ENCODE results near the gene MSMP. TPM values are rescaled to one million over a fixed set of nuclear protein-coding genes. Genes with fewer than 3 reads are reported as not detected.

The MSMP gene
- total RNA-seq, 4 donors from 2014 or later: not detected

- in situ Hi-C loops (cut with MboI; ENCODE audit: low sequenced_read_pairs in 4 of 4): loop anchor here in 2 of 4 donors (5.0 to 10.0 kb wide), 2 partner anchors 83 to 90 kb away; partner anchors contain the start of gene OR13J1 (in 1 of the 2)
- Histone ChIP-seq H3K4me3 (peak overlapping the region; percentile 67 to 73 (median 69)), H3K9me3 (no peaks in the 10 kb centered on the region), H3K27me3 (no peaks in the 10 kb centered on the region), H3K4me1 (peaks cover 29 to 34% of the 10 kb centered on the region in 2 donors), H3K36me3 (no peaks in the 10 kb centered on the region), H3K27ac (peak overlapping the region; percentile 81 to 88 (median 84))
- intact Hi-C loops (cut with DNase I; ENCODE audit: low total_unique reads): no loop called here
- DNase-seq (peak in 1 of 2 donors; percentile 31), ATAC-seq (no peak)
- no peak for TF ChIP-seq POLR2A (IDR thresholded peaks at IDR 0.05)
- TF ChIP-seq CTCF (IDR thresholded peaks at IDR 0.05 in 4 of 5, conservative IDR thresholded peaks at IDR 0.05 in 1 of 5): no peak
These were observed 38.1 kb upstream of the MSMP start for GRCh38 chr9:35792024-35792813.

- intact Hi-C loops (cut with DNase I; ENCODE audit: low total_unique reads): loop anchor here (1.0 kb wide), 1 partner anchor 21 kb away; the partner anchor contains the start of gene SPAG8
- no peaks in the 10 kb centered on the region for H3K27me3 ChIP-seq
- no peaks in the 10 kb centered on the region for H3K9me3 ChIP-seq
- H3K4me3 ChIP-seq: peak within 1 kb of the TSS; percentile 67 to 73 (median 69)
- H3K4me1 ChIP-seq: peaks cover 29 to 34% of the 10 kb centered on the region in 2 donors
- H3K27ac ChIP-seq: peak within 1 kb of the TSS; percentile 81 to 88 (median 84)
- TF ChIP-seq POLR2A (IDR thresholded peaks at IDR 0.05) (peak in 1 of 2 donors; percentile 38), CTCF (IDR thresholded peaks at IDR 0.05 in 4 of 5, conservative IDR thresholded peaks at IDR 0.05 in 1 of 5) (no peak)
- peak in 1 of 2 donors; percentile 47 for DNase-seq
- H3K36me3 ChIP-seq: no peaks in the 10 kb centered on the region
- peak; percentile 57 to 64 for ATAC-seq
- in situ Hi-C loops (cut with MboI; ENCODE audit: low sequenced_read_pairs in 4 of 4): loop anchor here in 2 of 4 donors (5.0 to 10.0 kb wide), 2 partner anchors 83 to 91 kb away; partner anchors contain the start of gene OR13J1 (in 1 of the 2)
These were observed 37.3 kb upstream of the MSMP start, which contains the start of gene NPR2 for GRCh38 chr9:35791297-35791921. Gene NPR2, plus strand, starts transcription at chr9:35791591. Its CDS starts 818 bp downstream, at chr9:35792409.

GRCh38 chr9:35790385-35791296 is 36.6 kb upstream of the MSMP start:
- Histone ChIP-seq H3K4me1 (peaks cover 29 to 34% of the 10 kb centered on the region in 2 donors), H3K27me3 (no peaks in the 10 kb centered on the region), H3K27ac (peak overlapping the region; percentile 81 to 88 (median 84)), H3K36me3 (no peaks in the 10 kb centered on the region), H3K4me3 (peak overlapping the region; percentile 67 to 73 (median 69)), H3K9me3 (no peaks in the 10 kb centered on the region)
- TF ChIP-seq POLR2A (IDR thresholded peaks at IDR 0.05): no peak
- peak; percentile 80 to 92 (median 85) for TF ChIP-seq CTCF (IDR thresholded peaks at IDR 0.05 in 4 of 5, conservative IDR thresholded peaks at IDR 0.05 in 1 of 5)
- DNase-seq: peak; percentile 63 to 71
- intact Hi-C loops (cut with DNase I; ENCODE audit: low total_unique reads) (loop anchor here (1.0 kb wide), 3 partner anchors 22 to 92 kb away; partner anchors contain the start of gene SPAG8), in situ Hi-C loops (cut with MboI; ENCODE audit: low sequenced_read_pairs in 4 of 4) (loop anchor here in 2 of 4 donors (5.0 to 10.0 kb wide), 2 partner anchors 84 to 92 kb away; partner anchors contain the start of gene OR13J1 (in 1 of the 2))
- peak; percentile 80 to 84 for ATAC-seq

GRCh38 chr9:35790025-35790384 is 35.9 kb upstream of the MSMP start:
- peaks cover 29 to 34% of the 10 kb centered on the region in 2 donors for H3K4me1 ChIP-seq
- intact Hi-C loops (cut with DNase I; ENCODE audit: low total_unique reads) (loop anchor here (1.0 kb wide), 2 partner anchors 36 to 92 kb away; no protein-coding TSS in a partner anchor), in situ Hi-C loops (cut with MboI; ENCODE audit: low sequenced_read_pairs in 4 of 4) (loop anchor here in 2 of 4 donors (5.0 to 10.0 kb wide), 2 partner anchors 85 to 92 kb away; partner anchors contain the start of gene OR13J1 (in 1 of the 2))
- no peak overlapping the region for H3K27ac ChIP-seq
- no peaks in the 10 kb centered on the region for H3K36me3 ChIP-seq
- TF ChIP-seq CTCF (IDR thresholded peaks at IDR 0.05 in 4 of 5, conservative IDR thresholded peaks at IDR 0.05 in 1 of 5) (no peak), POLR2A (IDR thresholded peaks at IDR 0.05) (no peak)
- no peak for ATAC-seq
- no peaks in the 10 kb centered on the region for H3K9me3 ChIP-seq
- no peaks in the 10 kb centered on the region for H3K27me3 ChIP-seq
- DNase-seq: no peak
- no peak overlapping the region for H3K4me3 ChIP-seq

All from gastrocnemius medialis (tissue), 4 donors.